Stimulated activated CD4-positive, alpha-beta T cell treated with anti-CD3 and anti-CD28 coated beads, TNF-alpha, amount 100 ng/mL, for 4 hours (primary cell): ENCODE results near the gene GABRB1.

Experiments used
- DNase-seq, 3 experiments: peaks; one replicate each; pipeline ENCODE4 v3.0.0-alpha.2; 2020; ENCODE audit warnings: low read depth in 3 of 3

The GABRB1 gene

GRCh38 chr4:47213106-47213505, 181.7 kb downstream of the GABRB1 start:
- DNase-seq = no peak

GRCh38 chr4:47213539-47213938, 182.2 kb downstream of the GABRB1 start:
- DNase-seq = no peak

GRCh38 chr4:47213971-47214370, 182.6 kb downstream of the GABRB1 start:
- no peak for DNase-seq

GRCh38 chr4:47215759-47216158, 184.4 kb downstream of the GABRB1 start:
- no peak for DNase-seq

- no peak for DNase-seq
Observed at GRCh38 chr4:47217291-47217690, 185.9 kb downstream of the GABRB1 start.

- DNase-seq = no peak
Observed at GRCh38 chr4:47217884-47218283, 186.5 kb downstream of the GABRB1 start.

- no peak for DNase-seq
Observed at GRCh38 chr4:47218631-47219030, 187.3 kb downstream of the GABRB1 start.

GRCh38 chr4:47219586-47219985, 188.2 kb downstream of the GABRB1 start:
- no peak for DNase-seq

GRCh38 chr4:47221721-47222120, 190.4 kb downstream of the GABRB1 start:
- no peak for DNase-seq

- DNase-seq = no peak
Observed at GRCh38 chr4:47222276-47222675, 190.9 kb downstream of the GABRB1 start.

GRCh38 chr4:47224361-47224760, 193.0 kb downstream of the GABRB1 start:
- no peak for DNase-seq

GRCh38 chr4:47235721-47236120, 204.4 kb downstream of the GABRB1 start:
- no peak for DNase-seq

- no peak for DNase-seq
Observed at GRCh38 chr4:47238667-47239066, 207.3 kb downstream of the GABRB1 start.

- no peak for DNase-seq
Observed at GRCh38 chr4:47239649-47240048, 208.3 kb downstream of the GABRB1 start.

- no peak for DNase-seq
Observed at GRCh38 chr4:47251348-47252135, 220.2 kb downstream of the GABRB1 start.

- no peak for DNase-seq
Observed at GRCh38 chr4:47263721-47264120, 232.4 kb downstream of the GABRB1 start.

GRCh38 chr4:47270201-47270888, 239.0 kb downstream of the GABRB1 start:
- DNase-seq = no peak

- DNase-seq = no peak
Observed at GRCh38 chr4:47271291-47271690, 239.9 kb downstream of the GABRB1 start.

GRCh38 chr4:47274901-47275300, 243.5 kb downstream of the GABRB1 start:
- DNase-seq = no peak

GRCh38 chr4:47275595-47275994, 244.2 kb downstream of the GABRB1 start:
- no peak for DNase-seq

- DNase-seq = no peak
Observed at GRCh38 chr4:47278631-47279030, 247.3 kb downstream of the GABRB1 start.

- no peak for DNase-seq
Observed at GRCh38 chr4:47287735-47288134, 256.4 kb downstream of the GABRB1 start.

GRCh38 chr4:47289805-47290204, 258.4 kb downstream of the GABRB1 start:
- DNase-seq = no peak
